Tibial artery (tissue), 4 donors: Measurements from ENCODE around the gene ROR2.

Experiments used
- DNase-seq, 2 donors: peaks; one replicate each; pipeline ENCODE4 v3.0.0-alpha.2; 2019
- H3K27ac ChIP-seq, 2 donors: fragments of 200-600 bp; sonication (generic) in 1 of 2; 1 replicate in 1 of 2; 2 replicates in 1 of 2; pipeline ENCODE4 v1.5.1; 2018 to 2019; ENCODE audit warnings: mild to moderate bottlenecking in 1 of 2
- H3K27me3 ChIP-seq, 2 donors: fragments of 200-600 bp; sonication (generic) in 1 of 2; one replicate each; pipeline versions ENCODE4 v1.5.1 to v1.6.0; 2016 to 2019
- H3K36me3 ChIP-seq, 3 donors: fragments of 200-600 bp; sonication (generic) in 2 of 3; one replicate each; pipeline ENCODE4 v1.5.1; 2016 to 2019; ENCODE audit warnings: mild to moderate bottlenecking in 2 of 3
- H3K4me1 ChIP-seq, 4 donors: fragments of 200-600 bp; sonication (generic) in 2 of 4; 1 replicate in 3 of 4; 2 replicates in 1 of 4; pipeline ENCODE4 v1.5.1; 2016 to 2019
- H3K4me3 ChIP-seq, 2 donors: fragments of 200-600 bp; sonication (generic) in 1 of 2; 1 replicate in 1 of 2; 2 replicates in 1 of 2; pipeline ENCODE4 v1.5.1; 2018 to 2019; ENCODE audit warnings: mild to moderate bottlenecking in 2 of 2
- H3K9me3 ChIP-seq, 3 donors: fragments of 200-600 bp; sonication (generic) in 1 of 3; one replicate each; pipeline ENCODE4 v1.5.1; 2016 to 2019
- intact Hi-C: fragments of 100-400 bp; cut with DNase I; formaldehyde crosslinking; loops from one replicate; pipeline ENCODE4 v1.15.0; 2023; ENCODE audit warnings: low total_unique reads
- TF ChIP-seq, protein P1 (sequence below), 2 experiments: fragments of 200-600 bp in 1 of 2; fragments of 450-650 bp in 1 of 2; IDR thresholded peaks; one replicate each; pipeline ENCODE4 v1.5.1; 2017 to 2019; ENCODE audit warnings: antibody characterized with exemption in 2 of 2, mild to moderate bottlenecking in 1 of 2, moderate library complexity in 1 of 2

The ROR2 gene

DNA sequence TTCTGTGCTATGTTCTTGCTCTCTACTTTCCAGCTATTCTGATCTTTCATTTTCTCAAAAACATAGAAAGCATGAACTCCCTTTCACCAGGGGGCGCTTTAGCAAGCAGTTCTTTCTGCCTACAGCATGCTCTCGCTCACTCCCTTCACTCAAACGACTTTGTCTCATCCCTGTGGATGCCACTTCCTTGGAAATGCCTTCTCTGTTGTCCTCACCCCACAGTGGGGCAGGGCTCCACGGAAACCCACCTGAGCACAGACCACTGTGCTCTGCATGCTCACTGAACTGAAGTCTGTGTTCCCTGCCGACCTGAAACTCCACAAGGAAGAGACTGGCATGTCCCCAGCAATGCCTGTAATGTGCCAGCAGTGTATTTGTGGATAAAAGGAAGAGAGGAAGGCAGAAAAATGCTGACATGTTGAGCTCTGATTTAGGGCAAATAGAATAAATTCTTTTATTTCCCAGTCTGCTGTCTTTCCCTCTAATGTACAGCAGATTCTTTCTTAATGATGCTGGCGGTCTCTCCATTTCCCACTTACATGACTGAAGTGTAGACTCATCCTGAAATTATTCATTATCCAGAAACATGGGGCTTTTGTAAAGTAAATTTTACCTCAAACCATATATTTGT lies 4.9 kb upstream of the ROR2 start:
- TF ChIP-seq, protein P1, sequence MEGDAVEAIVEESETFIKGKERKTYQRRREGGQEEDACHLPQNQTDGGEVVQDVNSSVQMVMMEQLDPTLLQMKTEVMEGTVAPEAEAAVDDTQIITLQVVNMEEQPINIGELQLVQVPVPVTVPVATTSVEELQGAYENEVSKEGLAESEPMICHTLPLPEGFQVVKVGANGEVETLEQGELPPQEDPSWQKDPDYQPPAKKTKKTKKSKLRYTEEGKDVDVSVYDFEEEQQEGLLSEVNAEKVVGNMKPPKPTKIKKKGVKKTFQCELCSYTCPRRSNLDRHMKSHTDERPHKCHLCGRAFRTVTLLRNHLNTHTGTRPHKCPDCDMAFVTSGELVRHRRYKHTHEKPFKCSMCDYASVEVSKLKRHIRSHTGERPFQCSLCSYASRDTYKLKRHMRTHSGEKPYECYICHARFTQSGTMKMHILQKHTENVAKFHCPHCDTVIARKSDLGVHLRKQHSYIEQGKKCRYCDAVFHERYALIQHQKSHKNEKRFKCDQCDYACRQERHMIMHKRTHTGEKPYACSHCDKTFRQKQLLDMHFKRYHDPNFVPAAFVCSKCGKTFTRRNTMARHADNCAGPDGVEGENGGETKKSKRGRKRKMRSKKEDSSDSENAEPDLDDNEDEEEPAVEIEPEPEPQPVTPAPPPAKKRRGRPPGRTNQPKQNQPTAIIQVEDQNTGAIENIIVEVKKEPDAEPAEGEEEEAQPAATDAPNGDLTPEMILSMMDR (IDR thresholded peaks at IDR 0.05), result peak in 1 of 2 experiments; percentile 7
- Histone ChIP-seq H3K4me1 (peaks cover 0 to 7% (median under 1%) of the 10 kb centered on the region in 4 donors), H3K9me3 (peaks cover 0 to 9% (median 0%) of the 10 kb centered on the region in 3 donors), H3K4me3 (no peak overlapping the region), H3K27ac (no peak overlapping the region), H3K36me3 (no peaks in the 10 kb centered on the region), H3K27me3 (peaks cover 0 to 31% of the 10 kb centered on the region in 2 donors)
- intact Hi-C loops, result loop anchor here (10.0 kb wide), 1 partner anchor 180 kb away; no protein-coding TSS in a partner anchor
- DNase-seq, result no peak

DNA sequence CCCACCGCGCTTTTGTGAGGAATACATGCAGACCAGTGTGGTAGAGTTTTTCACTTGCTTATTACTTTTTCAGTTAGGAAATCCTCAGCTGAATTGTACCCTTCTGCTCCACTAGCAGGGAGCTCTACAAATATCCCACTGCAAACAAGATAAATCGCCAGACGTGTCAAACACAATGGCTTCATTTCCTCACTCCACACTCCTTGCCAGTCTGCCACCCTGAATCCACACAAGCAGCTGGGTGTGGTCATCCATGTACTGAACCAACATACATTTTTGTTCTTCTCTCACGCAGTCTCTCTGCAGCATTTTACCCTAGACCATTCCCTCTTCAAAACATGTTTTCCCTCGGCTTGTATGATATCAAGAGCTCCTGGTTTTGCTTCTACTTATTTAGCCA lies 3.7 kb upstream of the ROR2 start:
- DNase-seq, result no peak
- Histone ChIP-seq H3K27ac (no peak overlapping the region), H3K9me3 (peaks cover 0 to 7% (median 0%) of the 10 kb centered on the region in 3 donors), H3K36me3 (no peaks in the 10 kb centered on the region), H3K4me3 (no peak overlapping the region), H3K27me3 (peaks cover 0 to 43% of the 10 kb centered on the region in 2 donors), H3K4me1 (peaks cover 0 to 20% (median 12%) of the 10 kb centered on the region in 4 donors)
- TF ChIP-seq, protein P1 (IDR thresholded peaks at IDR 0.05), result no peak
- intact Hi-C loops, result loop anchor here (10.0 kb wide), 1 partner anchor 179 kb away; no protein-coding TSS in a partner anchor

DNA sequence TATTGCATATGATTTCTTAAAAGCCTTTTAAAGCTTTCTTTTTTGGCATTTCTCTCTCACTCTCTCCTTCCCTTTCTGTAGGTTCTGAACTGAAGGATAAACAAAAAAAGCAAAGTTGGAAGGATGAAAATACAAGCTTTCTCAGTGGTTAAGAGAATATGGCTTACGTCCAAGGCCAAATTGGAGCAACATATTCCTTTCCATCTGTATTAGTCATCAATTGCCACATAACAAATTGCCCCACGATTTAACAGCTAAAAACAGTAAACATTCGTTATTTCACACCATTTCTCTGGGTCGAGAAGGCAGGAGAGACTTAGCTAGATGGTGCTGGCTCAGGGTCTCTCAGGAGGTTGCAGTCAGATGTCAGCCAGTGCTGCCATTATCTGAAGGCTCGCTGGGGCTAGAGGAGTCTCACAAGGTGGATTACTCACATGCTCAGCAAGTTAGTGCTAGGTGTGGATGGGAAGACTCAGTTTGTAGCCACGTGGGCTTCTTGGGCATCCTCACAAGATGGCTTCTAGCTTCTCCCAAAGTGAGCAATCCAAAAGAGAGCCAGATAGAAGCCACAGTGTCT lies 2.0 kb upstream of the ROR2 start:
- peaks cover 0 to 57% of the 10 kb centered on the region in 2 donors for H3K27me3 ChIP-seq

DNA sequence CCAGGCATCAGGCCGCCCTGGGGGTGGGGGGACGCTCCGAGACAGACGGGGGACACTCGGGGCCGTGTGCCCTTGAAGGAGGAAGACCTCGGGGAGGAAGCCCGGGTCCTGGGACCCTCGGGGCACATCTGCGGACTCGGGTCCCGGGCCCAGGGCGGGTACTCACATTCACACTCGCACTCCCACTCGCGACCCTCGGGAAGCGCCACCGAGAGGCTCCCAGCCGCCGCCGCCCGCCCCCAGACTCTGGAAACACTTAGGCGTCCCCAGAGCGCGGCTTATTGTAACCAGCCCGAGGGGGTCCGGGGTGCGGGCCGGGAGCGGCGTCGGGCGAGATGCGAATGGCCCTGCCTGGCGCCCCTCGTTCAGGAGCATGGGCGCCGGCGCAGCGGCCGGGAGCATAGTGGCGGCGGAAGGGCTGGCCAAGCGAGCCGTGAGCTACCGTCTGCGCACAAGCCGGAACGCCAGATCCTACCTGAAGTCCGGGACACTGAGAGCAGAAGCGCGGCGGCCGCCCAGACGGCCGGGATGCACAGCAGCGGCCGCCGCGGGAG lies 559 bp downstream of the ROR2 start:
- no peak for DNase-seq
- Histone ChIP-seq H3K36me3 (no peaks in the 10 kb centered on the region), H3K4me3 (peak overlapping the region; percentile 41 to 44), H3K27ac (no peak overlapping the region), H3K9me3 (peaks cover 0 to 7% (median 0%) of the 10 kb centered on the region in 3 donors), H3K27me3 (peaks cover 0 to 65% of the 10 kb centered on the region in 2 donors), H3K4me1 (peaks cover 0 to 23% (median 15%) of the 10 kb centered on the region in 4 donors)
- intact Hi-C loops, result no loop called here
- TF ChIP-seq, protein P1 (IDR thresholded peaks at IDR 0.05), result no peak

More for the DNA sequence above, 2.0 kb upstream of the ROR2 start:
- H3K4me1 ChIP-seq, result peaks cover 0 to 23% (median 15%) of the 10 kb centered on the region in 4 donors
- DNase-seq, result no peak
- H3K36me3 ChIP-seq, result no peaks in the 10 kb centered on the region
- H3K4me3 ChIP-seq, result no peak overlapping the region
- intact Hi-C loops, result loop anchor here (10.0 kb wide), 1 partner anchor 177 kb away; no protein-coding TSS in a partner anchor
- TF ChIP-seq, protein P1 (IDR thresholded peaks at IDR 0.05), result no peak
- H3K9me3 ChIP-seq, result peaks cover 0 to 7% (median 0%) of the 10 kb centered on the region in 3 donors
- no peak overlapping the region for H3K27ac ChIP-seq

DNA sequence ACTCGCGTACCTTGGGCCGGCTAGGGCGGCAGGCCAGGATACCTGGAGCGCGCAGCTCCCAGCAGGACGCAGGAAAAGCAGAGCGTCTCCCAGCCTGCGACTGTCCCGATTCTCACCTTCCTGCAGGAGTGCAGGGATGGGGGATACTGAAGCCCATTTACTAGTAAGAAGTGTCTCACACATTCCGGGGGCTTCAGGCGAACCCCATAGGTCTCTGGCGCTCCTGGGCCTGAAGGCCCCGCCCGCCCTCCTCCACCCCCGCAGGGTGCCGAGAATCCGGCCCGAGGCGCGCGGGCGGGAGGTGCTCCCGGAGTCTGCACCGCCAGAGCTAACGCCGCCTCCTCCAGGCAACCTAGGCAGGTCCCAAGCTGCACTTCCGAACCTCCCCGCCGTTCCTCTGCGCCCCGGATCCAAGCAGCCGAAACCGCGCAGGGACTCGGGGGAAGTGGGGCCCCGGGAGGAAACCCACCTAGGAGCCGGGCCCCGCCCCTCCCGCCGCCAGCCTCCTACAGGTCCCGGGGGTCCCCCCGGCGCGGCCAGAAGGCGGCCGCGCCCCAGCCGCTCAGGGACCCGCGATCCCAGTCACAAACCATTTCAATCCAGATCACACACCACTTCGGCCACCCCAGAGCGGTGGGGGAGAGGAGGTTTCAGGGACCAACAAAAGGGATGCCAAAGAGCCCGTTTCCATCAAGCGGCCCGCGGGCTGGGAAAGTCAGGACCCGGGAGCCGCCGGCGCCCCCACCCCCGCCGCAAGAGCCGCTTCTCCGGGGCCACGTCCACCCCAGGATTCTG lies 1.2 kb downstream of the ROR2 start:
- Histone ChIP-seq H3K4me3 (peak overlapping the region; percentile 41 to 44), H3K27me3 (peaks cover 0 to 63% of the 10 kb centered on the region in 2 donors), H3K9me3 (peaks cover 0 to 7% (median 0%) of the 10 kb centered on the region in 3 donors), H3K27ac (no peak overlapping the region), H3K4me1 (peaks cover 0 to 23% (median 15%) of the 10 kb centered on the region in 4 donors), H3K36me3 (no peaks in the 10 kb centered on the region)
- TF ChIP-seq, protein P1 (IDR thresholded peaks at IDR 0.05), result no peak
- no peak for DNase-seq
- intact Hi-C loops, result no loop called here
